Measurements from ENCODE around the gene PDZD8. TPM values are rescaled to one million over a fixed set of nuclear protein-coding genes. Genes with fewer than 3 reads are reported as not detected.

The PDZD8 gene
- polyA plus RNA-seq, 1 donor (not counting 4 experiments of a cell fraction or from before 2014, with no cell fraction given): 24.3 TPM

DNA sequence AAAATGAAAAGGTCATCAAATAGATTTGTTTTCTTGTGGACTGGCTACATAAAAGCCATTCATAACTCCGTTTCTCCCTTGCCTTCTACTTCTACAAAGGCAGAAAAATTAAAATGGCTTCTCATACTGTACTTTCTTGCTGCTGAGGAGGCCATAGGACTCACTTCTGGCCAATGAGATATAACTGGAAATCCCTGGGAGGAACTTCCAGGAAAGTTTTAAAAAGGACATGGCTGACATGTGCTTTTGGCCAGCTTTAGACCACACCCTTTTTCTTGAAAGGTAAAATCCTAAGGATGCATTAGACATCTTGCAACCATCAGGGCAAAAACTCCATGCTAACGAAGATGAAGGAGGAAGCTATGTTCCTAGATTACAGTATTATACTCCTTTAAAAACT, 58.5 kb downstream of the PDZD8 start:
- no peak overlapping the region for H3K4me3 ChIP-seq (ENCODE audit: control insufficient read depth in 2 of 3, extremely low read depth in 1 of 3, insufficient read depth in 2 of 3, low read depth in 1 of 3, low read length in 3 of 3)
- no peaks in the 10 kb centered on the region for H3K27me3 ChIP-seq (ENCODE audit: control insufficient read depth, extremely low read depth, insufficient read depth, low read length)
- H3K4me1 ChIP-seq (ENCODE audit: control insufficient read depth, extremely low read depth, insufficient read depth, low read length): no peaks in the 10 kb centered on the region
- H3K9ac ChIP-seq (ENCODE audit: control insufficient read depth, extremely low read depth, insufficient read depth, low read length): no peak overlapping the region
- TF ChIP-seq, protein P1, sequence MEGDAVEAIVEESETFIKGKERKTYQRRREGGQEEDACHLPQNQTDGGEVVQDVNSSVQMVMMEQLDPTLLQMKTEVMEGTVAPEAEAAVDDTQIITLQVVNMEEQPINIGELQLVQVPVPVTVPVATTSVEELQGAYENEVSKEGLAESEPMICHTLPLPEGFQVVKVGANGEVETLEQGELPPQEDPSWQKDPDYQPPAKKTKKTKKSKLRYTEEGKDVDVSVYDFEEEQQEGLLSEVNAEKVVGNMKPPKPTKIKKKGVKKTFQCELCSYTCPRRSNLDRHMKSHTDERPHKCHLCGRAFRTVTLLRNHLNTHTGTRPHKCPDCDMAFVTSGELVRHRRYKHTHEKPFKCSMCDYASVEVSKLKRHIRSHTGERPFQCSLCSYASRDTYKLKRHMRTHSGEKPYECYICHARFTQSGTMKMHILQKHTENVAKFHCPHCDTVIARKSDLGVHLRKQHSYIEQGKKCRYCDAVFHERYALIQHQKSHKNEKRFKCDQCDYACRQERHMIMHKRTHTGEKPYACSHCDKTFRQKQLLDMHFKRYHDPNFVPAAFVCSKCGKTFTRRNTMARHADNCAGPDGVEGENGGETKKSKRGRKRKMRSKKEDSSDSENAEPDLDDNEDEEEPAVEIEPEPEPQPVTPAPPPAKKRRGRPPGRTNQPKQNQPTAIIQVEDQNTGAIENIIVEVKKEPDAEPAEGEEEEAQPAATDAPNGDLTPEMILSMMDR (optimal IDR thresholded peaks at IDR 0.05 in 1 of 3, IDR thresholded peaks at IDR 0.05 in 1 of 3, conservative IDR thresholded peaks at IDR 0.05 in 1 of 3; ENCODE audit: extremely low read depth in 1 of 3, insufficient read depth in 2 of 3, low read length in 3 of 3): no peak
- no peak for TF ChIP-seq EZH2 (IDR thresholded peaks at IDR 0.05; ENCODE audit: low read length)
- peaks cover 8% of the 10 kb centered on the region for H3K79me2 ChIP-seq (ENCODE audit: control insufficient read depth, insufficient read depth, low read length)
- H4K20me1 ChIP-seq (ENCODE audit: control insufficient read depth, extremely low read depth, insufficient read depth, low read length): no peaks in the 10 kb centered on the region
- H3K36me3 ChIP-seq (ENCODE audit: control insufficient read depth in 2 of 2, extremely low read depth in 1 of 2, insufficient read depth in 2 of 2, low read length in 2 of 2): peaks cover 0 to 4% of the 10 kb centered on the region in 2 experiments
- DNase-seq (ENCODE audit: low read depth, low spot score) (no peak), FAIRE-seq (no peak)
- H3K27ac ChIP-seq (ENCODE audit: control insufficient read depth, insufficient read depth, low read length): no peak overlapping the region
- H3K9me3 ChIP-seq (ENCODE audit: control insufficient read depth, low read depth, low read length): no peaks in the 10 kb centered on the region
- H3K4me2 ChIP-seq (ENCODE audit: control insufficient read depth, extremely low read depth, insufficient read depth, low read depth, low read length): no peak overlapping the region
- dilution Hi-C loops (cut with MboI; ENCODE audit: extremely low pct_ligation_motif_present, low sequenced_read_pairs): no loop called here
- no peaks in the 10 kb centered on the region for H3K9me1 ChIP-seq (ENCODE audit: control insufficient read depth, extremely low read depth, insufficient read depth, low read length)
- no peak overlapping the region for H2AFZ ChIP-seq (ENCODE audit: control insufficient read depth, low read length)

DNA sequence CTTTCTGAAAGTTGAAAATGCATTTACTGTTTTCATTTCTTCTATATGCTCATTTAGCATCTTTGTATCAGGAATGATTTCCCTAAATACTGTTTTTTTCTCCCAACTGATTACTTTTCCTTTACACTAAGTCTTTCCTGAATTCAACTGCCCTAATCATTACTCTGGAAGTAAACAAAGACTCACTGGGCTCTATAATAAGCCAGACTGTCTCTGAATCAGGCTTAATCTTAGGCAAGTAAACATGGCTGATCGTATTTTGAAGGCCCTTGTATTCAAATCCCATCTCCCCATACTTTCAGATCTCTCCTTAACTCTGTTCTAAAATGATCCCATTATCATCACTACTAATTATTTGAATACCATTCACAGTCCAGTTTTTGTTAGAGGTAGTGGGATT, 61.6 kb downstream of the PDZD8 start:
- no peaks in the 10 kb centered on the region for H3K4me1 ChIP-seq (ENCODE audit: control insufficient read depth, extremely low read depth, insufficient read depth, low read length)
- H3K4me3 ChIP-seq (ENCODE audit: control insufficient read depth in 2 of 3, extremely low read depth in 1 of 3, insufficient read depth in 2 of 3, low read depth in 1 of 3, low read length in 3 of 3): no peak overlapping the region
- peaks cover 6% of the 10 kb centered on the region for H3K79me2 ChIP-seq (ENCODE audit: control insufficient read depth, insufficient read depth, low read length)
- no peaks in the 10 kb centered on the region for H3K27me3 ChIP-seq (ENCODE audit: control insufficient read depth, extremely low read depth, insufficient read depth, low read length)
- H4K20me1 ChIP-seq (ENCODE audit: control insufficient read depth, extremely low read depth, insufficient read depth, low read length): no peaks in the 10 kb centered on the region
- H3K9me1 ChIP-seq (ENCODE audit: control insufficient read depth, extremely low read depth, insufficient read depth, low read length): no peaks in the 10 kb centered on the region
- DNase-seq (ENCODE audit: low read depth, low spot score): no peak
- H3K27ac ChIP-seq (ENCODE audit: control insufficient read depth, insufficient read depth, low read length): no peak overlapping the region
- dilution Hi-C loops (cut with MboI; ENCODE audit: extremely low pct_ligation_motif_present, low sequenced_read_pairs): no loop called here
- H3K9ac ChIP-seq (ENCODE audit: control insufficient read depth, extremely low read depth, insufficient read depth, low read length): no peak overlapping the region
- H3K36me3 ChIP-seq (ENCODE audit: control insufficient read depth in 2 of 2, extremely low read depth in 1 of 2, insufficient read depth in 2 of 2, low read length in 2 of 2): peaks cover 0 to 4% of the 10 kb centered on the region in 2 experiments
- no peak overlapping the region for H2AFZ ChIP-seq (ENCODE audit: control insufficient read depth, low read length)
- H3K4me2 ChIP-seq (ENCODE audit: control insufficient read depth, extremely low read depth, insufficient read depth, low read depth, low read length): no peak overlapping the region
- no peak for FAIRE-seq
- no peak for TF ChIP-seq EZH2 (IDR thresholded peaks at IDR 0.05; ENCODE audit: low read length)
- TF ChIP-seq, protein P1 (optimal IDR thresholded peaks at IDR 0.05 in 1 of 3, IDR thresholded peaks at IDR 0.05 in 1 of 3, conservative IDR thresholded peaks at IDR 0.05 in 1 of 3; ENCODE audit: extremely low read depth in 1 of 3, insufficient read depth in 2 of 3, low read length in 3 of 3): no peak
- H3K9me3 ChIP-seq (ENCODE audit: control insufficient read depth, low read depth, low read length): no peaks in the 10 kb centered on the region
